ENCODE measurements around the gene TLK1.

Gene TLK1

DNA sequence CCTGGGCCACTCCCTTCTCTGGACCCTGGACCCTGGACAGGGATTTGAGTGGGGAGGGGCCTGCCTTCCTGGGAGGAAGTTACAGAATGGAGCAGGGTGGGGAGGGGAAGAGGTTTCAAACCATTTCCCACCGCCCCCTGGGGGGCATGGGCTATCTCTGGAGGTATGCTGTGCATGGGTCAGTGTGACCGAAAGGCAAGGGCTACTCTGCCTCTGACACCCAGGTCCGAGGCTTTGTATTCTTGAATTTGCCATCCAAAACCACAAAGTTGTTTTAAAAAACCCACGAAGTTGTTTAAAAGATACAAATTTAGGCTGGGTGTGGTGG lies 184.8 kb downstream of the TLK1 start:
- ATAC-seq: no peak
- TF ChIP-seq ISL1 (CRISPR knock-in tag; IDR thresholded peaks at IDR 0.05): no peak
- TF ChIP-seq ZNF70 (CRISPR knock-in tag; IDR thresholded peaks at IDR 0.05): no peak
- no peak for TF ChIP-seq PPARA (CRISPR knock-in tag; IDR thresholded peaks at IDR 0.05; ENCODE audit: borderline replicate concordance)
- TF ChIP-seq ZNF8 (CRISPR knock-in tag; IDR thresholded peaks at IDR 0.05): no peak
- TF ChIP-seq ARNTL (CRISPR knock-in tag; IDR thresholded peaks at IDR 0.05; ENCODE audit: borderline replicate concordance, low read depth): no peak
- no peak for TF ChIP-seq ZC3H10 (CRISPR knock-in tag; IDR thresholded peaks at IDR 0.05)
- no peak for TF ChIP-seq GLIS3 (CRISPR knock-in tag; IDR thresholded peaks at IDR 0.05)
- TF ChIP-seq TSHZ2 (CRISPR knock-in tag; IDR thresholded peaks at IDR 0.05): no peak
- no peak for TF ChIP-seq TCF4 (CRISPR knock-in tag; IDR thresholded peaks at IDR 0.05; ENCODE audit: borderline replicate concordance)
- no peak for TF ChIP-seq ZFP3 (CRISPR knock-in tag; IDR thresholded peaks at IDR 0.05)
- no peak for TF ChIP-seq SNAI2 (CRISPR knock-in tag; IDR thresholded peaks at IDR 0.05)
- no peak for TF ChIP-seq CSRNP3 (CRISPR knock-in tag; IDR thresholded peaks at IDR 0.05)
- no peak for TF ChIP-seq BACH2 (CRISPR knock-in tag; IDR thresholded peaks at IDR 0.05; ENCODE audit: borderline replicate concordance)

DNA sequence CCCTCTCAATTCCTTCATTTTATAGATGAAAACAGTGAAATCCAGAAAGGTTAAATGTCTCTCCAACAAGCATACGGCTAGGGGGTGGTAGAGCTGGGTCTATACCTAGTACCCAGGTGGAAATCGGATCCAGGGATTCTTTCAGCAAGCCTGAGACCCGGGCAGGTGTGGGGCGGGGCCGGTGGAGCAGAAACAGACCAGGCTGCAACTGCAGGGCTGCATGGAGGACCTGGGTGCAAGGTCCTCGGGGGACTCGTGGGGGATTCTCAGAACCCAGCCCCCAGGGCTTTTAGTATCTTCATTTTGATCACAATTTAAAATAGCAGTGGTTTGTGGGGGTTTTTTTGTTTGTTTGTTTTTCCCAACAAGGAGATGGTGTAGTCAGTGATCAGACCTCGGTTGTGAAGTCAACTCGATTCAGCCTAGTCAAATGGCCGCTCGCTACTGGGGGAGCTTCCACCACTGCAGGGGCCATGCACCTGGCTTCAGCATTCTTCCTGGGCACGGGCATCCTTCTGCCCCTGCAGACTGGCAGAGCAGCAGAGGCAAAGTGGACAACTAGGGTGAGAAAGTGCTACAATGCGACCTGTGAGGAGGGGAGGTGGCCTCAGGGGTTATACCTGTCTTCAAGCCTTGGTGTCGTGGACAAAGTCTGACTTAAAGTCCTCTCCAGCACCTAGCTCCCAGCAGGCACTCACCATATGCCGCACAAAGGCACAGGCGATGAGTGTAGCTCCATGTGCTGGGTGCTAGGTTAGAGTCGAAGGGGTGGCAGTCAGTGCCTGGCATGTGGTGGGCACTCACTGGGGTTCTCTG lies 185.4 kb downstream of the TLK1 start:
- no peak for ATAC-seq
- no peak for TF ChIP-seq BACH2 (CRISPR knock-in tag; IDR thresholded peaks at IDR 0.05; ENCODE audit: borderline replicate concordance)
- no peak for TF ChIP-seq OSR1 (CRISPR knock-in tag; IDR thresholded peaks at IDR 0.05)
- TF ChIP-seq TCF4 (CRISPR knock-in tag; IDR thresholded peaks at IDR 0.05; ENCODE audit: borderline replicate concordance): no peak
- TF ChIP-seq ZC3H10 (CRISPR knock-in tag; IDR thresholded peaks at IDR 0.05): no peak
- TF ChIP-seq ZFP3 (CRISPR knock-in tag; IDR thresholded peaks at IDR 0.05): no peak
- TF ChIP-seq ZNF70 (CRISPR knock-in tag; IDR thresholded peaks at IDR 0.05): no peak
- TF ChIP-seq ZFP30 (CRISPR knock-in tag; IDR thresholded peaks at IDR 0.05): no peak

DNA sequence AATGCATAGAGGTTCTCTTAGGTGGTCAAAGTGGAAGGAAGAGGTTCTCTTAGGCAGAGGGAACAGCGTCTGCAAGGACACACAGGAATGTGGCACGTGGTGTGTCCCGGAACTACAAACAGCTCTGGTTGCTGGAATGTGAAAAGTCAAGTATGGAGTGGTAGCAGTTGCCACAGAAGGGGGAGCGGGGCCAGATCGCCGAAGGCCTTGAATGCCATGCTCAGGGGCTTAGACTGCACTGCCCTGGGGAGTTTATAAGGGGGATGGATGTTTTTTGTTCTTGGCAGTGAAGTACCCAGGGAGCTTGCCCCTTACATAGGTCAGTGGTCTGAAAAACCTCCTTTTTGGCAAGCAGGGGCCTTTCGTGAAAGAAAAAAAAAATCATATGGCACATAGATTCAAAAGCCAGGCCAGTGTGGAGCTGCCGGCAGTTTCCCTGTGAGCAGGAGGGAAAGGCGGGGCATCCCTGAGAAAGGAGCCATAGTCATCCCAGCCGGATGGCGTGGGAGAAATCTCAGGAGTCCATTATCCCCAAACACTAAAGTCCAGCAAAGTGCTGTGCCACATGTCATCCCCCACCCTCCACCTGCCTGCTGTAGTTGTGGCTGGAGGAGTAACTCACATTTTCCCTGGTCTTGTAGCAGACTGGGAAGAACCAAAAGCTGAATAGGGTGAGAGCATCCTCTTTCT lies 186.2 kb downstream of the TLK1 start:
- no peak for ATAC-seq
- TF ChIP-seq PPARA (CRISPR knock-in tag; IDR thresholded peaks at IDR 0.05; ENCODE audit: borderline replicate concordance) (no peak), TSHZ2 (CRISPR knock-in tag; IDR thresholded peaks at IDR 0.05) (no peak), GLIS3 (CRISPR knock-in tag; IDR thresholded peaks at IDR 0.05) (no peak), ISL1 (CRISPR knock-in tag; IDR thresholded peaks at IDR 0.05) (no peak), ZC3H10 (CRISPR knock-in tag; IDR thresholded peaks at IDR 0.05) (no peak), ZFP30 (CRISPR knock-in tag; IDR thresholded peaks at IDR 0.05) (no peak), OSR1 (CRISPR knock-in tag; IDR thresholded peaks at IDR 0.05) (no peak), CSRNP3 (CRISPR knock-in tag; IDR thresholded peaks at IDR 0.05) (no peak), TOX (CRISPR knock-in tag; IDR thresholded peaks at IDR 0.05; ENCODE audit: borderline replicate concordance) (no peak), ESRRG (CRISPR knock-in tag; IDR thresholded peaks at IDR 0.05) (no peak), BACH2 (CRISPR knock-in tag; IDR thresholded peaks at IDR 0.05; ENCODE audit: borderline replicate concordance) (no peak)
